K562 (cell line): ENCODE measurements around the gene MCL1. TPM values are rescaled to one million over a fixed set of nuclear protein-coding genes. Genes with fewer than 3 reads are reported as not detected.

Source experiments
- ATAC-seq: fragments of 200-7000 bp; cut with Tn5 transposase; 3 replicates; pipeline ENCODE4 v1.9.1; 2020; ENCODE audit warnings: moderate library complexity
- BruUV-seq: library from RNA; stranded (reverse); fragments of 400-500 nt; replicated peaks from 2 replicates; lab custom pipeline; 2021; lab: Mats Ljungman, UMichigan
- CTCF ChIA-PET: fragments of 300-600 bp; formaldehyde crosslinking; extraction: SDS; loops from one replicate; lab custom pipeline; 2021; ENCODE audit warnings: low intra/inter-chr PET ratio; lab: Yijun Ruan, JAX
- POLR2A ChIA-PET: fragments of 300-600, 350-650 bp; sonication (Branson Sonifier 250); formaldehyde crosslinking; extraction: SDS; loops from one replicate; lab custom pipeline; 2021; ENCODE audit warnings: antibody characterized with exemption, inconsistent platforms; lab: Yijun Ruan, JAX
- DNase-seq, 4 experiments: peaks; one replicate each; pipeline versions ENCODE4 v3.0.0 to v3.0.0-alpha.2; 2011 to 2018; ENCODE audit warnings: low spot score in 3 of 4, mixed read lengths in 3 of 4; ENCODE audit errors: extremely low read depth in 1 of 4
- FAIRE-seq: peaks from 2 replicates; lab custom pipeline; 2011; peaks lifted over from hg19 to GRCh38; lab: Jason Lieb, UNC
- H2AFZ ChIP-seq: 2 replicates; pipeline ENCODE4 v1.6.0; 2011; ENCODE audit warnings: low read depth, low read length, control low read depth, inconsistent platforms
- H3K27ac ChIP-seq: fragments of 200-600 bp; 3 replicates; pipeline ENCODE4 v1.8.0; 2011; ENCODE audit warnings: low read depth, mild to moderate bottlenecking, control low read depth, inconsistent platforms, low read length, moderate library complexity, mixed read lengths; ENCODE audit errors: extremely low read depth
- H3K27me3 ChIP-seq, 2 experiments: fragments of 300-600 bp in 1 of 2; 2 replicates in 1 of 2; 3 replicates in 1 of 2; pipeline versions ENCODE4 v1.6.0 to v1.8.0; 2011; ENCODE audit warnings: inconsistent platforms in 2 of 2, low read length in 2 of 2, mild to moderate bottlenecking in 1 of 2, mixed read lengths in 1 of 2, moderate library complexity in 1 of 2; ENCODE audit not compliant: control insufficient read depth in 2 of 2, insufficient read depth in 2 of 2
- H3K36me3 ChIP-seq: fragments of 300-600 bp; 3 replicates; pipeline ENCODE4 v1.8.0; 2011; ENCODE audit warnings: mild to moderate bottlenecking, low read length, inconsistent platforms; ENCODE audit not compliant: control insufficient read depth, insufficient read depth
- H3K4me1 ChIP-seq, 2 experiments: fragments of 200-600 bp in 1 of 2; replicated peaks in 1 of 2; 2 replicates in 1 of 2; 3 replicates in 1 of 2; pipeline versions ENCODE4 v1.5.1 to v1.8.0; 2011; ENCODE audit warnings: inconsistent platforms in 2 of 2, low read length in 2 of 2, mild to moderate bottlenecking in 1 of 2, mixed read lengths in 1 of 2, moderate library complexity in 1 of 2; ENCODE audit not compliant: control insufficient read depth in 2 of 2, insufficient read depth in 2 of 2
- H3K4me2 ChIP-seq: 2 replicates; pipeline ENCODE4 v1.6.1; 2011; ENCODE audit warnings: low read length, control low read depth, inconsistent platforms, mixed read lengths; ENCODE audit not compliant: insufficient read depth
- H3K4me3 ChIP-seq: fragments of 200-600 bp; sonication (generic), shearing (Covaris generic); 2 replicates; pipeline ENCODE4 v1.5.1; 2016; ENCODE audit warnings: control low read depth, inconsistent platforms
- H3K79me2 ChIP-seq: fragments of 200-600 bp; 3 replicates; pipeline ENCODE4 v1.8.0; 2011; ENCODE audit warnings: low read length, inconsistent platforms; ENCODE audit not compliant: control insufficient read depth, insufficient read depth
- H3K9ac ChIP-seq, 2 experiments: 2 replicates each; pipeline versions ENCODE4 v1.6.0 to v1.6.1; 2011; ENCODE audit warnings: low read depth in 2 of 2, low read length in 2 of 2, control low read depth in 1 of 2, inconsistent platforms in 1 of 2, mild to moderate bottlenecking in 1 of 2, mixed read lengths in 1 of 2; ENCODE audit not compliant: insufficient read depth in 1 of 2
- H3K9me1 ChIP-seq: one replicate; pipeline ENCODE4 v1.6.0; 2011; ENCODE audit warnings: inconsistent platforms, mild to moderate bottlenecking, low read length, moderate library complexity; ENCODE audit not compliant: control insufficient read depth, insufficient read depth
- H3K9me3 ChIP-seq: replicated peaks from 2 replicates; pipeline ENCODE4 v1.5.1; 2011; ENCODE audit warnings: low read depth, low read length, inconsistent platforms; ENCODE audit not compliant: control insufficient read depth, insufficient read depth
- H4K20me1 ChIP-seq: replicated peaks from 2 replicates; pipeline ENCODE4 v1.6.1; 2011; ENCODE audit warnings: low read length, inconsistent platforms, mixed read lengths; ENCODE audit not compliant: control insufficient read depth, insufficient read depth
- ARID1B ChIP-seq: fragments of 450-650 bp; IDR thresholded peaks from 2 replicates; pipeline ENCODE4 v1.6.1; 2016; ENCODE audit warnings: antibody characterized with exemption, mild to moderate bottlenecking, inconsistent platforms
- CEBPZ ChIP-seq: fragments of 150-350 bp; IDR thresholded peaks from 2 replicates; pipeline ENCODE4 v1.6.1; 2014; ENCODE audit warnings: low read depth, mild to moderate bottlenecking, low read length, borderline replicate concordance
- NCOA1 ChIP-seq: fragments of 450-650 bp; IDR thresholded peaks from 2 replicates; pipeline ENCODE4 v1.6.1; 2016; ENCODE audit warnings: low read depth
- POLR2A ChIP-seq: fragments of 450-650 bp; conservative IDR thresholded peaks from 2 replicates; pipeline ENCODE4 v1.6.1; 2016
- SMARCB1 ChIP-seq: IDR thresholded peaks from 2 replicates; pipeline ENCODE4 v1.6.1; 2011; ENCODE audit warnings: improper control_type of control experiment, low read depth; ENCODE audit not compliant: insufficient read length
- TCF3 ChIP-seq: sonication (generic); formaldehyde crosslinking; IDR thresholded peaks from 2 replicates; pipeline ENCODE4 v1.4.0; 2020; ENCODE audit warnings: mild to moderate bottlenecking, missing genetic modification reagents
- ZNF23 ChIP-seq: fragments of 250-450 bp; sonication (Bioruptor Pico); IDR thresholded peaks from 2 replicates; pipeline ENCODE4 v1.4.0; 2020; ENCODE audit warnings: mild to moderate bottlenecking
- ZNF263 ChIP-seq: sonication (generic); formaldehyde crosslinking; IDR thresholded peaks from 2 replicates; pipeline ENCODE4 v1.8.0; 2022; ENCODE audit warnings: mild to moderate bottlenecking, missing genetic modification reagents, borderline replicate concordance
- ZNF384 ChIP-seq: IDR thresholded peaks from 2 replicates; pipeline ENCODE4 v1.6.1; 2012; ENCODE audit warnings: low read depth, low read length, improper control_type of control experiment
- ZNF445 ChIP-seq: fragments of 250-450 bp; sonication (Bioruptor Pico); IDR thresholded peaks from 2 replicates; pipeline ENCODE4 v1.4.0; 2020; ENCODE audit warnings: low read depth, mild to moderate bottlenecking, moderate library complexity
- WGBS: fragments of 100-300 bp; shearing (Covaris generic); methylation state at CpG from one replicate; pipeline ENCODE4 v1.1.6; 2016; ENCODE audit warnings: low coverage, mixed read lengths; ENCODE audit not compliant: insufficient coverage; ENCODE audit errors: missing lambda C conversion rate; 5-methylcytosine and 5-hydroxymethylcytosine counted together
- in situ Hi-C: fragments of 300-500 bp; cut with MboI; formaldehyde crosslinking; loops from 4 replicates; pipeline ENCODE4 v1.15.0; 2018; ENCODE audit warnings: inconsistent platforms, mixed read lengths
- intact Hi-C: fragments of 100-400 bp; cut with micrococcal nuclease; formaldehyde crosslinking; loops from 2 replicates; pipeline ENCODE4 v1.14.2; 2022
- polyA plus RNA-seq, 8 experiments: library from polyadenylated mRNA; depleted of rRNA in 4 of 8; stranded (reverse) in 5 of 8; unstranded in 3 of 8; fragments of >200 nt; fragmentation: Nextera tagmentation in 2 of 8; fragmentation: Illumina TruSeq in 1 of 8; extraction: Ambion mirVana in 2 of 8; extraction: Trizol in 1 of 8; gene quantifications; 2 replicates each; pipeline versions ENCODE4 v1.2.1 to v1.2.3, GENCODE V29; 2011 to 2014; ENCODE audit warnings: inconsistent platforms in 1 of 8, missing spikeins in 1 of 8
- total RNA-seq, 7 experiments: library from RNA; depleted of rRNA in 6 of 7; stranded (reverse); fragments of >200 nt in 6 of 7; fragmentation: Illumina TruSeq in 2 of 7; extraction: Trizol in 2 of 7; gene quantifications; 2 replicates each; pipeline versions ENCODE4 v1.2.1 to v1.2.3, GENCODE V29; 2011 to 2021; ENCODE audit warnings: low replicate concordance in 1 of 7
- TF ChIP-seq, protein P1 (sequence below), 2 experiments: IDR thresholded peaks in 1 of 2; conservative IDR thresholded peaks in 1 of 2; 2 replicates each; pipeline ENCODE4 v1.6.1; 2016; ENCODE audit warnings: low read depth in 2 of 2, mild to moderate bottlenecking in 1 of 2, missing compliant biosample characterization in 1 of 2, missing genetic modification characterization in 1 of 2, moderate library complexity in 1 of 2

MCL1 gene
- total and polyA plus RNA-seq, 9 of the 15 experiments (the other 6 are each of a cell fraction or from before 2014, with no cell fraction given) = 27.1 to 224 (median 138) TPM

DNA sequence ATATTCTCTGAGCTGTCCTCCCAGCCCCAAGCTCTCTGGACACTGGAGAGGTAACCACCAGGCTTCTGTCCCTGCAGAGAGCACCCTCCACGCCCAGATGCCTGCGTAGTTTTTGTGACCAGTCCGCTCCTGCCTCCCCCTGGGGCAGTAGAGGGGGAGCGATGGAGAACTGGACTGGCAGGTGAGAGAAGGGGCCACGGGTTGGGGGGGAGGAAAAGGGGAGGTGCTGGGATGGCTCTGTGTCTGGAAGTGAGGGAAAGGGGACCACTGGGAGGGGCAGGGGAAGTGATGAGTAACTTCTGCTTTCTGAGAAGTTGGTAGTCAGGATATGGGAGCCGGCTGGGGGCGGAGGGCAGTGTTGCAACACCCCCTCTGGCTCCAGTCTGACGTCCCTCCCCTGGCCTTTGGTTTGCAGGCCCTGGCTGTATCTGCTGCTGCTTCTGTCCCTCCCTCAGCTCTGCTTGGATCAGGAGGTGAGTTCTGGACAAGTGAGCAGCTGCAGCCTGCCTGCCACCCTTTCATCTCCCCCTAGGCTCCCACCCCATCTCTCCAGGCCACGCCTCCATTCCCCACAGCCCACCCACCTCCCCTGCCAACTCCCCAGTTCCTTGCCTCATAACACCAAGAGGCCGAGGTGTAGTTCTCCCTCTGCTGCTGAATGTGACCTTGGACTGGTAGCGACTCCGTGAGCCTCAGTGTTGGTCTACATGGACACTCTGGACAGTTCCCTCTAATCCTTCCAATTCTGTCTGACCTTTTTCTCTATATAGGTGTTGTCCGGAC, 27.1 kb downstream of the MCL1 start (continued):
- TF ChIP-seq, protein P1, sequence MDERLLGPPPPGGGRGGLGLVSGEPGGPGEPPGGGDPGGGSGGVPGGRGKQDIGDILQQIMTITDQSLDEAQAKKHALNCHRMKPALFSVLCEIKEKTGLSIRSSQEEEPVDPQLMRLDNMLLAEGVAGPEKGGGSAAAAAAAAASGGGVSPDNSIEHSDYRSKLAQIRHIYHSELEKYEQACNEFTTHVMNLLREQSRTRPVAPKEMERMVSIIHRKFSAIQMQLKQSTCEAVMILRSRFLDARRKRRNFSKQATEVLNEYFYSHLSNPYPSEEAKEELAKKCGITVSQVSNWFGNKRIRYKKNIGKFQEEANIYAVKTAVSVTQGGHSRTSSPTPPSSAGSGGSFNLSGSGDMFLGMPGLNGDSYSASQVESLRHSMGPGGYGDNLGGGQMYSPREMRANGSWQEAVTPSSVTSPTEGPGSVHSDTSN (CRISPR knock-in tag; IDR thresholded peaks at IDR 0.05; ENCODE audit: low read depth) = no peak
- TF ChIP-seq, protein P1 (tag; conservative IDR thresholded peaks at IDR 0.05; ENCODE audit: low read depth) = 0 out of 2 replicates have a peak, but pooled peaks have one; percentile 11
- no peak for TF ChIP-seq SMARCB1
- peak; percentile 65 for TF ChIP-seq NCOA1
- TF ChIP-seq ZNF445 = 0 out of 2 replicates have a peak, but pooled peaks have one; percentile 10

DNA sequence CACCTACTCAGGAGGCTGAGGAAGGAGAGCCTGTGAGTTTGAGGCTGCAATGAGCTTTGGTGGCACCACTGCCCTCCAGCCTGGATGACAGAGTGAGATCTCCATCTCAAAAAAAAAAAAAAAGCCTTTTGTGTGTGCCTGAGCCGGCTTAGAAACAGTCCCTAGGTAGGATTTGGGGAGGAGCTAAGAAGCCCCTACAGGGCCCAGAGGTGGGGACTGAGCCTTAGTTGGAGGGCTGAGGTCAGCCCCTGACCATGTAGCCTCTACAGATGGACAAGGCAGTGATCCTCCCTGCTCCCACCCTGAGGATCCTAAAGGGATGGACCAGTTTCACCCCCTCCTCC, 27.7 kb downstream of the MCL1 start:
- WGBS = 10% methylated on average over 1 of the region's 1 CpG
- Histone ChIP-seq H3K27me3 (no peaks in the 10 kb centered on the region), H3K4me1 (peaks cover 29 to 82% of the 10 kb centered on the region in 2 experiments), H3K79me2 (peaks cover 92% of the 10 kb centered on the region), H3K9me1 (no peaks in the 10 kb centered on the region), H3K27ac (peak overlapping the region; percentile 87), H3K36me3 (peaks cover 49% of the 10 kb centered on the region), H3K4me2 (peak overlapping the region; percentile 95), H3K9me3 (no peaks in the 10 kb centered on the region), H2AFZ (no peak overlapping the region), H3K9ac (peak overlapping the region; percentile 95 to 99; a peak in 3 of 4 replicates), H3K4me3 (peak overlapping the region; percentile 75), H4K20me1 (peaks cover 9% of the 10 kb centered on the region)
- in situ Hi-C loops = no loop called here
- FAIRE-seq (no peak), ATAC-seq (peak; percentile 0; the same call in 1 of the 3 replicates), DNase-seq (no peak)
- ChIA-PET CTCF (no interaction called here), POLR2A (interaction anchor here (0.6 to 8.9 kb wide), 11 partner anchors 9 to 664 kb away, joined by 3 to 53 read pairs (median 3); a partner anchor contains a TSS)
- no TSS peak for BruUV-seq
- intact Hi-C loops = loop anchor here (2.0 kb wide), 1 partner anchor 19 kb away; no protein-coding TSS in a partner anchor
- peak; percentile 79 for TF ChIP-seq ZNF263 (CRISPR knock-in tag)
- TF ChIP-seq POLR2A = 0 out of 2 replicates have a peak, but pooled peaks have one; percentile 9
- TF ChIP-seq ARID1B = no peak
- no peak for TF ChIP-seq CEBPZ
- no peak for TF ChIP-seq ZNF23 (CRISPR knock-in tag)
- TF ChIP-seq TCF3 (CRISPR knock-in tag) = 0 out of 2 replicates have a peak, but pooled peaks have one; percentile 2
- peak; percentile 62; the same call in 1 of the 2 replicates for TF ChIP-seq ZNF384
